SK-N-SH (cell line): ENCODE results near the gene CDCP1. TPM values are rescaled to one million over a fixed set of nuclear protein-coding genes. Genes with fewer than 3 reads are reported as not detected.

Source experiments
- CTCF ChIA-PET: fragments of 300-600, 350-600 bp; formaldehyde crosslinking; extraction: SDS; loops from one replicate; lab custom pipeline; 2021; lab: Yijun Ruan, JAX
- POLR2A ChIA-PET: fragments of 350-600 bp; sonication (Branson Sonifier 250); formaldehyde crosslinking; extraction: SDS; loops from one replicate; lab custom pipeline; 2020; ENCODE audit warnings: antibody characterized with exemption, inconsistent platforms; lab: Yijun Ruan, JAX
- DNase-seq: peaks from one replicate; pipeline ENCODE4 v3.0.0; 2012
- H2AFZ ChIP-seq: fragments of 200-600 bp; sonication (generic); 2 replicates; pipeline ENCODE4 v1.8.1; 2016; ENCODE audit warnings: antibody characterized with exemption, mild to moderate bottlenecking, low read depth
- H3F3A ChIP-seq: fragments of 200-600 bp; sonication (generic); replicated peaks from 2 replicates; pipeline ENCODE3; 2016; ENCODE audit warnings: antibody characterized with exemption, mild to moderate bottlenecking; ENCODE audit not compliant: insufficient read depth
- H3K27ac ChIP-seq, 2 experiments: fragments of 200-500 bp in 1 of 2; fragments of 200-600 bp in 1 of 2; sonication (Bioruptor generic) in 1 of 2; sonication (generic), shearing (Covaris generic) in 1 of 2; 2 replicates each; pipeline versions ENCODE4 v1.5.1 to v1.6.1; 2014 to 2016; ENCODE audit warnings: low read depth in 2 of 2, inconsistent platforms in 1 of 2, low read length in 1 of 2, mild to moderate bottlenecking in 1 of 2, mixed read lengths in 1 of 2
- H3K27me3 ChIP-seq: fragments of 200-600 bp; sonication (generic), shearing (Covaris generic); 2 replicates; pipeline ENCODE4 v1.6.1; 2016; ENCODE audit warnings: mixed run types; ENCODE audit not compliant: insufficient read depth
- H3K36me3 ChIP-seq, 2 experiments: fragments of 200-500 bp in 1 of 2; fragments of 200-600 bp in 1 of 2; sonication (Bioruptor generic) in 1 of 2; sonication (generic) in 1 of 2; replicated peaks in 1 of 2; 2 replicates each; pipeline versions ENCODE3 to v1.5.1; 2014 to 2016; ENCODE audit warnings: low read length in 1 of 2, mild to moderate bottlenecking in 1 of 2; ENCODE audit not compliant: insufficient read depth in 2 of 2, control insufficient read depth in 1 of 2
- H3K4me1 ChIP-seq, 2 experiments: fragments of 200-500 bp in 1 of 2; fragments of 200-600 bp in 1 of 2; sonication (Bioruptor generic) in 1 of 2; sonication (generic), shearing (Covaris generic) in 1 of 2; 2 replicates each; pipeline versions ENCODE4 v1.5.1 to v1.6.1; 2014 to 2016; ENCODE audit warnings: low read depth in 1 of 2, low read length in 1 of 2, mixed run types in 1 of 2; ENCODE audit not compliant: insufficient read depth in 2 of 2, control insufficient read depth in 1 of 2
- H3K4me2 ChIP-seq: fragments of 200-600 bp; sonication (generic), shearing (Covaris generic); 2 replicates; pipeline ENCODE4 v1.6.1; 2017; ENCODE audit warnings: mixed run types
- H3K4me3 ChIP-seq, 2 experiments: fragments of 200-500 bp in 1 of 2; fragments of 200-600 bp in 1 of 2; sonication (Bioruptor generic) in 1 of 2; sonication (generic), shearing (Covaris generic) in 1 of 2; 2 replicates each; pipeline versions ENCODE4 v1.5.1 to v1.8.1; 2014 to 2016; ENCODE audit warnings: low read depth in 2 of 2, inconsistent platforms in 1 of 2, low read length in 1 of 2, mild to moderate bottlenecking in 1 of 2, mixed read lengths in 1 of 2, moderate library complexity in 1 of 2
- H3K79me2 ChIP-seq: fragments of 200-600 bp; sonication (generic); 2 replicates; pipeline ENCODE4 v1.8.1; 2017; ENCODE audit warnings: mild to moderate bottlenecking; ENCODE audit not compliant: insufficient read depth
- H3K9ac ChIP-seq: fragments of 200-600 bp; sonication (generic); 2 replicates; pipeline ENCODE4 v1.6.1; 2017; ENCODE audit warnings: mixed run types
- H3K9me2 ChIP-seq: fragments of 200-600 bp; sonication (generic); 2 replicates; pipeline ENCODE4 v1.6.1; 2017; ENCODE audit warnings: mixed run types
- H3K9me3 ChIP-seq: fragments of 200-600 bp; sonication (generic); 2 replicates; pipeline ENCODE4 v1.6.1; 2017; ENCODE audit warnings: mixed run types, mild to moderate bottlenecking, moderate library complexity
- H4K20me1 ChIP-seq: fragments of 200-600 bp; sonication (generic); 2 replicates; pipeline ENCODE4 v1.6.1; 2017; ENCODE audit warnings: mild to moderate bottlenecking, mixed run types; ENCODE audit not compliant: insufficient read depth
- EP300 ChIP-seq, 2 experiments: IDR thresholded peaks; 2 replicates each; pipeline versions ENCODE4 v1.4.0 to v1.6.1; 2012; ENCODE audit warnings: borderline replicate concordance in 1 of 2, low read depth in 1 of 2, low read length in 1 of 2
- EZH2phosphoT487 ChIP-seq: fragments of 200-600 bp; sonication (generic); IDR thresholded peaks from 2 replicates; pipeline ENCODE4 v1.6.1; 2017; ENCODE audit warnings: low read depth, mixed run types, mild to moderate bottlenecking, antibody characterized with exemption, moderate library complexity, borderline replicate concordance
- FOSL2 ChIP-seq: IDR thresholded peaks from 2 replicates; pipeline ENCODE4 v1.4.0; 2012; ENCODE audit warnings: low read depth, mild to moderate bottlenecking, moderate library complexity, borderline replicate concordance
- FOXM1 ChIP-seq: IDR thresholded peaks from 2 replicates; pipeline ENCODE4 v1.4.0; 2012; ENCODE audit warnings: low read depth, mild to moderate bottlenecking
- GABPA ChIP-seq: IDR thresholded peaks from 2 replicates; pipeline ENCODE4 v1.4.0; 2012; ENCODE audit warnings: low read depth, mild to moderate bottlenecking
- GATA2 ChIP-seq: sonication (generic); formaldehyde crosslinking; IDR thresholded peaks from 2 replicates; pipeline ENCODE4 v1.5.0; 2020; ENCODE audit warnings: mild to moderate bottlenecking, missing genetic modification reagents
- JUND ChIP-seq: IDR thresholded peaks from 2 replicates; pipeline ENCODE4 v1.4.0; 2012
- MEF2A ChIP-seq: IDR thresholded peaks from 2 replicates; pipeline ENCODE4 v1.4.0; 2012; ENCODE audit warnings: low read depth, borderline replicate concordance
- MXI1 ChIP-seq: IDR thresholded peaks from 2 replicates; pipeline ENCODE4 v1.6.1; 2012; ENCODE audit warnings: mild to moderate bottlenecking, low read depth, low read length, improper control_type of control experiment
- NRF1 ChIP-seq: IDR thresholded peaks from 2 replicates; pipeline ENCODE4 v1.6.1; 2012; ENCODE audit warnings: low read depth, mild to moderate bottlenecking, low read length
- RAD21 ChIP-seq: IDR thresholded peaks from 2 replicates; pipeline ENCODE4 v1.6.1; 2012; ENCODE audit warnings: mild to moderate bottlenecking, low read length
- RFX5 ChIP-seq: IDR thresholded peaks from 2 replicates; pipeline ENCODE4 v1.6.1; 2012; ENCODE audit warnings: mild to moderate bottlenecking, improper control_type of control experiment, low read length
- SIN3A ChIP-seq: IDR thresholded peaks from 2 replicates; pipeline ENCODE4 v1.6.1; 2012; ENCODE audit warnings: low read depth, mild to moderate bottlenecking, low read length, moderate library complexity, borderline replicate concordance
- WGBS: methylation state at CpG from one replicate; pipeline ENCODE4 v1.1.6; 2017; ENCODE audit warnings: low lambda C conversion rate; 5-methylcytosine and 5-hydroxymethylcytosine counted together
- polyA plus RNA-seq, 3 experiments: library from polyadenylated mRNA; depleted of rRNA; stranded (reverse); fragments of >200 nt; gene quantifications; 2 replicates each; pipeline ENCODE4 v1.2.3, GENCODE V29; 2012
- TF ChIP-seq, protein P1 (sequence below): IDR thresholded peaks from 2 replicates; pipeline ENCODE4; 2012
- TF ChIP-seq, protein P2 (sequence below): fragments of 150-350 bp; IDR thresholded peaks from 2 replicates; pipeline ENCODE4 v1.6.1; 2016; ENCODE audit warnings: mild to moderate bottlenecking, low read depth, low read length
- TF ChIP-seq, protein P3 (sequence below): IDR thresholded peaks from 2 replicates; pipeline ENCODE4 v1.4.0; 2012; ENCODE audit warnings: low read depth, borderline replicate concordance
- TF ChIP-seq, protein P4 (sequence below): fragments of 200-600 bp; sonication (generic); IDR thresholded peaks from 2 replicates; pipeline ENCODE4 v1.6.1; 2017; ENCODE audit warnings: antibody characterized with exemption, mild to moderate bottlenecking, moderate library complexity

Gene CDCP1
- polyA plus RNA-seq, 1 of the 3 experiments (the other 2 are of a cell fraction): 3.6 TPM

DNA sequence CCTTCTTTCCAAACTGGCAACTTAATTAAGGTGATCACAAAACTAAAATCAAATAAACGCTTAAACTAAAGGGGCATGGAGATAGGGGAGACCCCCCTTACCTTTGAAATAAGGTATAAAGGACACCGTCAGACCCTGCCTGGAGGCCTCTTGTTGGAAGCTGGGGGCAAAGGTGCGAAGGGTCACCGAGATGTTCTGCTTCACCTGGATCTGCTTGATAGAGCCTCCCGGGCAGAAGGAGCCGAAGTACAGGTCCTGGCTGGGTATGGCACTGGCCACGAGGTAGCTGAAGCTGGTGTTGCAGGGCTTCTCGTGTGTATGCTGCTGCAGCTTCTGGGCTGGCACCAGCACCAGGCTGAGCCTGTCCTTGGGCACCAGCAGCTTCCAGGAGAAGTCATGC lies 53.0 kb downstream of the CDCP1 start:
- H3K4me2 ChIP-seq: no peak overlapping the region
- POLR2A ChIA-PET: no interaction called here
- 95% methylated on average over 7 of the region's 8 CpGs for WGBS

More for the DNA sequence above, 53.0 kb downstream of the CDCP1 start:
- Histone ChIP-seq H3K36me3 (no peaks in the 10 kb centered on the region), H3K27ac (peak overlapping the region in 1 of 2 experiments; percentile 50; a peak in 1 of 4 replicates), H3K9me3 (no peaks in the 10 kb centered on the region), H3K79me2 (no peaks in the 10 kb centered on the region), H2AFZ (0 out of 2 replicates have a peak overlapping the region, but pooled peaks have one; percentile 46)
- no peak for DNase-seq
- no peak for TF ChIP-seq GABPA
- TF ChIP-seq EZH2phosphoT487: no peak
- TF ChIP-seq NRF1: no peak
- no peak for TF ChIP-seq JUND
- TF ChIP-seq FOSL2: no peak
- no peak for TF ChIP-seq MEF2A
- TF ChIP-seq, protein P1, sequence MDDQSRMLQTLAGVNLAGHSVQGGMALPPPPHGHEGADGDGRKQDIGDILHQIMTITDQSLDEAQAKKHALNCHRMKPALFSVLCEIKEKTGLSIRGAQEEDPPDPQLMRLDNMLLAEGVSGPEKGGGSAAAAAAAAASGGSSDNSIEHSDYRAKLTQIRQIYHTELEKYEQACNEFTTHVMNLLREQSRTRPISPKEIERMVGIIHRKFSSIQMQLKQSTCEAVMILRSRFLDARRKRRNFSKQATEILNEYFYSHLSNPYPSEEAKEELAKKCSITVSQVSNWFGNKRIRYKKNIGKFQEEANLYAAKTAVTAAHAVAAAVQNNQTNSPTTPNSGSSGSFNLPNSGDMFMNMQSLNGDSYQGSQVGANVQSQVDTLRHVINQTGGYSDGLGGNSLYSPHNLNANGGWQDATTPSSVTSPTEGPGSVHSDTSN: no peak
- TF ChIP-seq EP300 (IDR thresholded peaks at IDR 0.05; ENCODE audit: borderline replicate concordance in 1 of 2, low read depth in 1 of 2, low read length in 1 of 2): no peak
- TF ChIP-seq GATA2 (CRISPR knock-in tag): no peak
- TF ChIP-seq, protein P2, sequence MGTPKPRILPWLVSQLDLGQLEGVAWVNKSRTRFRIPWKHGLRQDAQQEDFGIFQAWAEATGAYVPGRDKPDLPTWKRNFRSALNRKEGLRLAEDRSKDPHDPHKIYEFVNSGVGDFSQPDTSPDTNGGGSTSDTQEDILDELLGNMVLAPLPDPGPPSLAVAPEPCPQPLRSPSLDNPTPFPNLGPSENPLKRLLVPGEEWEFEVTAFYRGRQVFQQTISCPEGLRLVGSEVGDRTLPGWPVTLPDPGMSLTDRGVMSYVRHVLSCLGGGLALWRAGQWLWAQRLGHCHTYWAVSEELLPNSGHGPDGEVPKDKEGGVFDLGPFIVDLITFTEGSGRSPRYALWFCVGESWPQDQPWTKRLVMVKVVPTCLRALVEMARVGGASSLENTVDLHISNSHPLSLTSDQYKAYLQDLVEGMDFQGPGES: no peak
- no peak for TF ChIP-seq FOXM1
- TF ChIP-seq RFX5: no peak
- TF ChIP-seq RAD21: no peak
- TF ChIP-seq, protein P3, sequence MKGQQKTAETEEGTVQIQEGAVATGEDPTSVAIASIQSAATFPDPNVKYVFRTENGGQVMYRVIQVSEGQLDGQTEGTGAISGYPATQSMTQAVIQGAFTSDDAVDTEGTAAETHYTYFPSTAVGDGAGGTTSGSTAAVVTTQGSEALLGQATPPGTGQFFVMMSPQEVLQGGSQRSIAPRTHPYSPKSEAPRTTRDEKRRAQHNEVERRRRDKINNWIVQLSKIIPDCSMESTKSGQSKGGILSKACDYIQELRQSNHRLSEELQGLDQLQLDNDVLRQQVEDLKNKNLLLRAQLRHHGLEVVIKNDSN: no peak
- TF ChIP-seq, protein P4, sequence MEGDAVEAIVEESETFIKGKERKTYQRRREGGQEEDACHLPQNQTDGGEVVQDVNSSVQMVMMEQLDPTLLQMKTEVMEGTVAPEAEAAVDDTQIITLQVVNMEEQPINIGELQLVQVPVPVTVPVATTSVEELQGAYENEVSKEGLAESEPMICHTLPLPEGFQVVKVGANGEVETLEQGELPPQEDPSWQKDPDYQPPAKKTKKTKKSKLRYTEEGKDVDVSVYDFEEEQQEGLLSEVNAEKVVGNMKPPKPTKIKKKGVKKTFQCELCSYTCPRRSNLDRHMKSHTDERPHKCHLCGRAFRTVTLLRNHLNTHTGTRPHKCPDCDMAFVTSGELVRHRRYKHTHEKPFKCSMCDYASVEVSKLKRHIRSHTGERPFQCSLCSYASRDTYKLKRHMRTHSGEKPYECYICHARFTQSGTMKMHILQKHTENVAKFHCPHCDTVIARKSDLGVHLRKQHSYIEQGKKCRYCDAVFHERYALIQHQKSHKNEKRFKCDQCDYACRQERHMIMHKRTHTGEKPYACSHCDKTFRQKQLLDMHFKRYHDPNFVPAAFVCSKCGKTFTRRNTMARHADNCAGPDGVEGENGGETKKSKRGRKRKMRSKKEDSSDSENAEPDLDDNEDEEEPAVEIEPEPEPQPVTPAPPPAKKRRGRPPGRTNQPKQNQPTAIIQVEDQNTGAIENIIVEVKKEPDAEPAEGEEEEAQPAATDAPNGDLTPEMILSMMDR: no peak
- no peak for TF ChIP-seq SIN3A
- no peak for TF ChIP-seq MXI1
- TF ChIP-seq, all 33 proteins: peak for 0
- CTCF ChIA-PET: no interaction called here
- H3F3A ChIP-seq: no peaks in the 10 kb centered on the region
- H3K27me3 ChIP-seq: no peaks in the 10 kb centered on the region
- 0 out of 2 replicates have a peak overlapping the region, but pooled peaks have one; percentile 48 for H3K9ac ChIP-seq
- no peaks in the 10 kb centered on the region for H3K9me2 ChIP-seq
- H3K4me1 ChIP-seq: no peaks in the 10 kb centered on the region
- H4K20me1 ChIP-seq: no peaks in the 10 kb centered on the region
- no peak overlapping the region for H3K4me3 ChIP-seq
